Measurements from ENCODE around the gene STOX2.

STOX2 gene

GRCh38 chr4:183909801-183910200, 4.7 kb downstream of the STOX2 start:
- Histone ChIP-seq H4K20me1 (ENCODE audit: low read depth, low read length) (no peaks in the 10 kb centered on the region), H3K27me3 (ENCODE audit: low read length) (no peaks in the 10 kb centered on the region), H3K79me2 (ENCODE audit: insufficient read depth, low read length) (no peaks in the 10 kb centered on the region), H3K9me2 (replicated peaks; ENCODE audit: insufficient read depth, low read length) (no peaks in the 10 kb centered on the region), H3K36me3 (ENCODE audit: low read length) (no peaks in the 10 kb centered on the region), H3F3A (ENCODE audit: insufficient read depth) (no peaks in the 10 kb centered on the region), H3K4me2 (ENCODE audit: low read depth, low read length, poor library complexity, severe bottlenecking) (no peak overlapping the region), H3K4me3 (ENCODE audit: insufficient read depth, low read length, poor library complexity, severe bottlenecking) (no peak overlapping the region), H2AFZ (ENCODE audit: low read depth, low read length, severe bottlenecking) (no peak overlapping the region), H3K9me3 (ENCODE audit: insufficient read depth, low read length) (no peaks in the 10 kb centered on the region), H3K9ac (ENCODE audit: low read length) (no peak overlapping the region), H3K27ac (ENCODE audit: low read depth, low read length) (no peak overlapping the region)
- TF ChIP-seq EZH2phosphoT487 (conservative IDR thresholded peaks at IDR 0.05; ENCODE audit: low read length) = no peak
- no peak for TF ChIP-seq CTCF (IDR thresholded peaks at IDR 0.05; ENCODE audit: insufficient read depth, low read length, poor library complexity, severe bottlenecking)

- H3K4me2 ChIP-seq (ENCODE audit: low read depth, low read length, poor library complexity, severe bottlenecking) = no peak overlapping the region
- H3K4me3 ChIP-seq (ENCODE audit: insufficient read depth, low read length, poor library complexity, severe bottlenecking) = no peak overlapping the region
- no peaks in the 10 kb centered on the region for H3K9me3 ChIP-seq (ENCODE audit: insufficient read depth, low read length)
These were observed 7.5 kb downstream of the STOX2 start for GRCh38 chr4:183912585-183912984.

GRCh38 chr4:183915976-183916375, 10.9 kb downstream of the STOX2 start:
- Histone ChIP-seq H3F3A (ENCODE audit: insufficient read depth) (no peaks in the 10 kb centered on the region), H3K36me3 (ENCODE audit: low read length) (no peaks in the 10 kb centered on the region), H3K27me3 (ENCODE audit: low read length) (no peaks in the 10 kb centered on the region), H2AFZ (ENCODE audit: low read depth, low read length, severe bottlenecking) (no peak overlapping the region), H4K20me1 (ENCODE audit: low read depth, low read length) (no peaks in the 10 kb centered on the region), H3K4me2 (ENCODE audit: low read depth, low read length, poor library complexity, severe bottlenecking) (no peak overlapping the region), H3K79me2 (ENCODE audit: insufficient read depth, low read length) (no peaks in the 10 kb centered on the region), H3K9me3 (ENCODE audit: insufficient read depth, low read length) (no peaks in the 10 kb centered on the region), H3K9ac (ENCODE audit: low read length) (no peak overlapping the region), H3K9me2 (replicated peaks; ENCODE audit: insufficient read depth, low read length) (no peaks in the 10 kb centered on the region), H3K4me3 (ENCODE audit: insufficient read depth, low read length, poor library complexity, severe bottlenecking) (no peak overlapping the region), H3K27ac (ENCODE audit: low read depth, low read length) (no peak overlapping the region)
- no peak for TF ChIP-seq CTCF (IDR thresholded peaks at IDR 0.05; ENCODE audit: insufficient read depth, low read length, poor library complexity, severe bottlenecking)
- no peak for TF ChIP-seq EZH2phosphoT487 (conservative IDR thresholded peaks at IDR 0.05; ENCODE audit: low read length)

More at GRCh38 chr4:183912585-183912984, 7.5 kb downstream of the STOX2 start:
- Histone ChIP-seq H3K79me2 (ENCODE audit: insufficient read depth, low read length) (no peaks in the 10 kb centered on the region), H3K36me3 (ENCODE audit: low read length) (no peaks in the 10 kb centered on the region), H4K20me1 (ENCODE audit: low read depth, low read length) (no peaks in the 10 kb centered on the region), H3K9me2 (replicated peaks; ENCODE audit: insufficient read depth, low read length) (no peaks in the 10 kb centered on the region), H3K9ac (ENCODE audit: low read length) (no peak overlapping the region), H3F3A (ENCODE audit: insufficient read depth) (no peaks in the 10 kb centered on the region), H3K27me3 (ENCODE audit: low read length) (no peaks in the 10 kb centered on the region), H2AFZ (ENCODE audit: low read depth, low read length, severe bottlenecking) (no peak overlapping the region), H3K27ac (ENCODE audit: low read depth, low read length) (no peak overlapping the region)
- TF ChIP-seq EZH2phosphoT487 (conservative IDR thresholded peaks at IDR 0.05; ENCODE audit: low read length) (no peak), CTCF (IDR thresholded peaks at IDR 0.05; ENCODE audit: insufficient read depth, low read length, poor library complexity, severe bottlenecking) (no peak)
